Measurements from ENCODE around the gene TBC1D1.

TBC1D1 gene

DNA sequence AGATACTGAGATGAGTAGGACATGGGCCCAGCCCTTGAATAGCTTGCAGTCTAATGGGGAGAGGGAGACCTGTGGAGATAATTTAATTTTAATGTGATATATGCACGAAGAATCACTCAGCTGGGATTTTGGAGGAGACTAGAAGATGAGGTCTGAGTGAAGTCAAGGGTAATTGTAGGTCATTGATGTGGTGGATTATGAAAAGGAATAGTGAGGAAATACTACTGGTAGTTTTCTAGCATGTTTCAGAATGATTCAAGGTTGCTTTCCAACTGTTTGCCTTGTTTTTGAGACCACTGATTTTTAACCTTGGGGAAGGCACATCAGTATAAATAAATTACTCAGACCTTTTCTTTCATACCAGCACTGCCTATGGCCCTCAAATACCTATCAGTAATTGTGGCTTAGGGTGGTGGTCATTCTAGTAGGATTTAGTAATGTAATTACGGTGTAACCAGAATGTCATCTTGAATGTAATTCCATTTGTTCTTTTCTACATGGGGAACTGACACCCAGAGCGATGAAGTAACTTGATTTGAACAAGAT is 94.9 kb downstream of the TBC1D1 start:
- H3K4me1 ChIP-seq (ENCODE audit: control insufficient read depth, insufficient read depth, low read length), result peaks cover 3% of the 10 kb centered on the region; the same call in 1 of the 2 replicates
- ChIA-PET CTCF (interaction anchor here (0.5 kb wide), 1 partner anchor 688 kb away, joined by 3 read pairs; no protein-coding TSS in a partner anchor), POLR2A (no interaction called here)
- H3K9me3 ChIP-seq (ENCODE audit: control insufficient read depth, insufficient read depth, low read depth, low read length), result no peaks in the 10 kb centered on the region
- no peak overlapping the region for H3K27ac ChIP-seq (ENCODE audit: extremely low read depth, low read depth, low read length)
- TF ChIP-seq, protein P1, sequence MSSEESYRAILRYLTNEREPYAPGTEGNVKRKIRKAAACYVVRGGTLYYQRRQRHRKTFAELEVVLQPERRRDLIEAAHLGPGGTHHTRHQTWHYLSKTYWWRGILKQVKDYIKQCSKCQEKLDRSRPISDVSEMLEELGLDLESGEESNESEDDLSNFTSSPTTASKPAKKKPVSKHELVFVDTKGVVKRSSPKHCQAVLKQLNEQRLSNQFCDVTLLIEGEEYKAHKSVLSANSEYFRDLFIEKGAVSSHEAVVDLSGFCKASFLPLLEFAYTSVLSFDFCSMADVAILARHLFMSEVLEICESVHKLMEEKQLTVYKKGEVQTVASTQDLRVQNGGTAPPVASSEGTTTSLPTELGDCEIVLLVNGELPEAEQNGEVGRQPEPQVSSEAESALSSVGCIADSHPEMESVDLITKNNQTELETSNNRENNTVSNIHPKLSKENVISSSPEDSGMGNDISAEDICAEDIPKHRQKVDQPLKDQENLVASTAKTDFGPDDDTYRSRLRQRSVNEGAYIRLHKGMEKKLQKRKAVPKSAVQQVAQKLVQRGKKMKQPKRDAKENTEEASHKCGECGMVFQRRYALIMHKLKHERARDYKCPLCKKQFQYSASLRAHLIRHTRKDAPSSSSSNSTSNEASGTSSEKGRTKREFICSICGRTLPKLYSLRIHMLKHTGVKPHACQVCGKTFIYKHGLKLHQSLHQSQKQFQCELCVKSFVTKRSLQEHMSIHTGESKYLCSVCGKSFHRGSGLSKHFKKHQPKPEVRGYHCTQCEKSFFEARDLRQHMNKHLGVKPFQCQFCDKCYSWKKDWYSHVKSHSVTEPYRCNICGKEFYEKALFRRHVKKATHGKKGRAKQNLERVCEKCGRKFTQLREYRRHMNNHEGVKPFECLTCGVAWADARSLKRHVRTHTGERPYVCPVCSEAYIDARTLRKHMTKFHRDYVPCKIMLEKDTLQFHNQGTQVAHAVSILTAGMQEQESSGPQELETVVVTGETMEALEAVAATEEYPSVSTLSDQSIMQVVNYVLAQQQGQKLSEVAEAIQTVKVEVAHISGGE (tag by site-specific recombination; conservative IDR thresholded peaks at IDR 0.05; ENCODE audit: low read depth), result no peak
- TF ChIP-seq, protein P2, sequence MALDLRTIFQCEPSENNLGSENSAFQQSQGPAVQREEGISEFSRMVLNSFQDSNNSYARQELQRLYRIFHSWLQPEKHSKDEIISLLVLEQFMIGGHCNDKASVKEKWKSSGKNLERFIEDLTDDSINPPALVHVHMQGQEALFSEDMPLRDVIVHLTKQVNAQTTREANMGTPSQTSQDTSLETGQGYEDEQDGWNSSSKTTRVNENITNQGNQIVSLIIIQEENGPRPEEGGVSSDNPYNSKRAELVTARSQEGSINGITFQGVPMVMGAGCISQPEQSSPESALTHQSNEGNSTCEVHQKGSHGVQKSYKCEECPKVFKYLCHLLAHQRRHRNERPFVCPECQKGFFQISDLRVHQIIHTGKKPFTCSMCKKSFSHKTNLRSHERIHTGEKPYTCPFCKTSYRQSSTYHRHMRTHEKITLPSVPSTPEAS (tag by site-specific recombination; IDR thresholded peaks at IDR 0.05), result no peak
- TF ChIP-seq PRDM1 (tag by site-specific recombination; IDR thresholded peaks at IDR 0.05) (no peak), ZNF112 (tag by site-specific recombination; IDR thresholded peaks at IDR 0.05) (no peak), ZNF239 (tag by site-specific recombination; IDR thresholded peaks at IDR 0.05) (no peak), ZNF48 (tag by site-specific recombination; IDR thresholded peaks at IDR 0.05) (no peak), ZNF585B (tag by site-specific recombination; IDR thresholded peaks at IDR 0.05) (no peak), TCF7L2 (IDR thresholded peaks at IDR 0.05; ENCODE audit: borderline replicate concordance, low read depth, low read length) (no peak), ZNF544 (tag by site-specific recombination; IDR thresholded peaks at IDR 0.05) (no peak), ZNF138 (tag by site-specific recombination; IDR thresholded peaks at IDR 0.05; ENCODE audit: borderline replicate concordance) (no peak)
- TF ChIP-seq, protein P3, sequence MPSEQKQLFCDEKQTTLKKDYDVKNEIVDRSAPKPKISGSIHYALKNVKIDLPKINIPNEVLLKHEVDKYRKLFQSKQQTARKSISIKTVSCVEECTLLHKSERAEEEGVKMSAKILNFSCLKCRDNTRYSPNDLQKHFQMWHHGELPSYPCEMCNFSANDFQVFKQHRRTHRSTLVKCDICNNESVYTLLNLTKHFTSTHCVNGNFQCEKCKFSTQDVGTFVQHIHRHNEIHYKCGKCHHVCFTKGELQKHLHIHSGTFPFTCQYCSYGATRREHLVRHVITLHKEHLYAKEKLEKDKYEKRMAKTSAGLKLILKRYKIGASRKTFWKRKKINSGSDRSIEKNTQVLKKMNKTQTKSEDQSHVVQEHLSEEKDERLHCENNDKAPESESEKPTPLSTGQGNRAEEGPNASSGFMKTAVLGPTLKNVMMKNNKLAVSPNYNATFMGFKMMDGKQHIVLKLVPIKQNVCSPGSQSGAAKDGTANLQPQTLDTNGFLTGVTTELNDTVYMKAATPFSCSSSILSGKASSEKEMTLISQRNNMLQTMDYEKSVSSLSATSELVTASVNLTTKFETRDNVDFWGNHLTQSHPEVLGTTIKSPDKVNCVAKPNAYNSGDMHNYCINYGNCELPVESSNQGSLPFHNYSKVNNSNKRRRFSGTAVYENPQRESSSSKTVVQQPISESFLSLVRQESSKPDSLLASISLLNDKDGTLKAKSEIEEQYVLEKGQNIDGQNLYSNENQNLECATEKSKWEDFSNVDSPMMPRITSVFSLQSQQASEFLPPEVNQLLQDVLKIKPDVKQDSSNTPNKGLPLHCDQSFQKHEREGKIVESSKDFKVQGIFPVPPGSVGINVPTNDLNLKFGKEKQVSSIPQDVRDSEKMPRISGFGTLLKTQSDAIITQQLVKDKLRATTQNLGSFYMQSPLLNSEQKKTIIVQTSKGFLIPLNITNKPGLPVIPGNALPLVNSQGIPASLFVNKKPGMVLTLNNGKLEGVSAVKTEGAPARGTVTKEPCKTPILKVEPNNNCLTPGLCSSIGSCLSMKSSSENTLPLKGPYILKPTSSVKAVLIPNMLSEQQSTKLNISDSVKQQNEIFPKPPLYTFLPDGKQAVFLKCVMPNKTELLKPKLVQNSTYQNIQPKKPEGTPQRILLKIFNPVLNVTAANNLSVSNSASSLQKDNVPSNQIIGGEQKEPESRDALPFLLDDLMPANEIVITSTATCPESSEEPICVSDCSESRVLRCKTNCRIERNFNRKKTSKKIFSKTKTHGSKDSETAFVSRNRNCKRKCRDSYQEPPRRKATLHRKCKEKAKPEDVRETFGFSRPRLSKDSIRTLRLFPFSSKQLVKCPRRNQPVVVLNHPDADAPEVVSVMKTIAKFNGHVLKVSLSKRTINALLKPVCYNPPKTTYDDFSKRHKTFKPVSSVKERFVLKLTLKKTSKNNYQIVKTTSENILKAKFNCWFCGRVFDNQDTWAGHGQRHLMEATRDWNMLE (tag by site-specific recombination; conservative IDR thresholded peaks at IDR 0.05; ENCODE audit: low read depth), result no peak
- TF ChIP-seq, protein P4, sequence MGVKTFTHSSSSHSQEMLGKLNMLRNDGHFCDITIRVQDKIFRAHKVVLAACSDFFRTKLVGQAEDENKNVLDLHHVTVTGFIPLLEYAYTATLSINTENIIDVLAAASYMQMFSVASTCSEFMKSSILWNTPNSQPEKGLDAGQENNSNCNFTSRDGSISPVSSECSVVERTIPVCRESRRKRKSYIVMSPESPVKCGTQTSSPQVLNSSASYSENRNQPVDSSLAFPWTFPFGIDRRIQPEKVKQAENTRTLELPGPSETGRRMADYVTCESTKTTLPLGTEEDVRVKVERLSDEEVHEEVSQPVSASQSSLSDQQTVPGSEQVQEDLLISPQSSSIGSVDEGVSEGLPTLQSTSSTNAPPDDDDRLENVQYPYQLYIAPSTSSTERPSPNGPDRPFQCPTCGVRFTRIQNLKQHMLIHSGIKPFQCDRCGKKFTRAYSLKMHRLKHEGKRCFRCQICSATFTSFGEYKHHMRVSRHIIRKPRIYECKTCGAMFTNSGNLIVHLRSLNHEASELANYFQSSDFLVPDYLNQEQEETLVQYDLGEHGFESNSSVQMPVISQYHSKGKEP (tag by site-specific recombination; IDR thresholded peaks at IDR 0.05), result no peak
- no peak overlapping the region for H3K4me3 ChIP-seq (ENCODE audit: low read depth, low read length)
- H3K36me3 ChIP-seq (ENCODE audit: control insufficient read depth in 2 of 2, insufficient read depth in 1 of 2, low read length in 2 of 2), result no peaks in the 10 kb centered on the region

DNA sequence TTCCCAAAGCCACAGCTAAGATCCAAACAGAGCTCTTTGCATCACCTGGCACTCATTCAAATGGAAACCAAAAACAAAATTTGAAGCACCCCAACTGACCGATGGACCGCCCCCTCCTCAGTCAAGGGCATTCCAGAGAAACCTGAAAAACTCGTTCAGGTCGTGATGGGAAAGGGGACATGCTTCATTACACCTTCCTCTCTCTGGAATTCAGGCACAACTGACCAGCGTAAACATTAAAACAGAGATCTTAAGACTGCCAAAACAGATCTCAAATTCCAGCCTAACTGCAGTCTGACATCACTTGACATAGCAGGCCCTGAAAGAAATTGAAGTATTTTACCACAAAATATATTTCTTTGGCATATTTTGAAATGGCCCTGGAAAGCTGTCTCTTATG is 97.8 kb downstream of the TBC1D1 start:
- Histone ChIP-seq H3K4me3 (ENCODE audit: low read depth, low read length) (no peak overlapping the region), H3K36me3 (ENCODE audit: control insufficient read depth in 2 of 2, insufficient read depth in 1 of 2, low read length in 2 of 2) (no peaks in the 10 kb centered on the region), H3K4me1 (ENCODE audit: control insufficient read depth, insufficient read depth, low read length) (no peaks in the 10 kb centered on the region), H3K27ac (ENCODE audit: extremely low read depth, low read depth, low read length) (no peak overlapping the region), H3K9me3 (ENCODE audit: control insufficient read depth, insufficient read depth, low read depth, low read length) (no peaks in the 10 kb centered on the region)
- ChIA-PET CTCF (interaction anchor here (0.7 kb wide), 1 partner anchor 35 kb away, joined by 3 read pairs; no protein-coding TSS in a partner anchor), POLR2A (no interaction called here)
- TF ChIP-seq ZNF654 (tag by site-specific recombination; IDR thresholded peaks at IDR 0.05; ENCODE audit: low read depth), result no peak
- no peak for TF ChIP-seq ZNF23 (tag by site-specific recombination; IDR thresholded peaks at IDR 0.05; ENCODE audit: borderline replicate concordance)
- no peak for TF ChIP-seq HOXA7 (CRISPR knock-in tag; IDR thresholded peaks at IDR 0.05; ENCODE audit: borderline replicate concordance)
- no peak for TF ChIP-seq ZSCAN16 (tag by site-specific recombination; IDR thresholded peaks at IDR 0.05)
- TF ChIP-seq, protein P5, sequence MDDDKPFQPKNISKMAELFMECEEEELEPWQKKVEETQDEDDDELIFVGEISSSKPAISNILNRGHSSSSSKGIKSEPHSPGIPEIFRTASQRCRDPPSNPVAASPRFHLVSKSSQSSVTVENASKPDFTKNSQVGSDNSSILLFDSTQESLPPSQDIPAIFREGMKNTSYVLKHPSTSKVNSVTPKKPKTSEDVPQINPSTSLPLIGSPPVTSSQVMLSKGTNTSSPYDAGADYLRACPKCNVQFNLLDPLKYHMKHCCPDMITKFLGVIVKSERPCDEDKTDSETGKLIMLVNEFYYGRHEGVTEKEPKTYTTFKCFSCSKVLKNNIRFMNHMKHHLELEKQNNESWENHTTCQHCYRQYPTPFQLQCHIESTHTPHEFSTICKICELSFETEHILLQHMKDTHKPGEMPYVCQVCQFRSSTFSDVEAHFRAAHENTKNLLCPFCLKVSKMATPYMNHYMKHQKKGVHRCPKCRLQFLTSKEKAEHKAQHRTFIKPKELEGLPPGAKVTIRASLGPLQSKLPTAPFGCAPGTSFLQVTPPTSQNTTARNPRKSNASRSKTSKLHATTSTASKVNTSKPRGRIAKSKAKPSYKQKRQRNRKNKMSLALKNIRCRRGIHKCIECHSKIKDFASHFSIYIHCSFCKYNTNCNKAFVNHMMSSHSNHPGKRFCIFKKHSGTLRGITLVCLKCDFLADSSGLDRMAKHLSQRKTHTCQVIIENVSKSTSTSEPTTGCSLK (tag by site-specific recombination; IDR thresholded peaks at IDR 0.05), result no peak
- TF ChIP-seq, protein P6, sequence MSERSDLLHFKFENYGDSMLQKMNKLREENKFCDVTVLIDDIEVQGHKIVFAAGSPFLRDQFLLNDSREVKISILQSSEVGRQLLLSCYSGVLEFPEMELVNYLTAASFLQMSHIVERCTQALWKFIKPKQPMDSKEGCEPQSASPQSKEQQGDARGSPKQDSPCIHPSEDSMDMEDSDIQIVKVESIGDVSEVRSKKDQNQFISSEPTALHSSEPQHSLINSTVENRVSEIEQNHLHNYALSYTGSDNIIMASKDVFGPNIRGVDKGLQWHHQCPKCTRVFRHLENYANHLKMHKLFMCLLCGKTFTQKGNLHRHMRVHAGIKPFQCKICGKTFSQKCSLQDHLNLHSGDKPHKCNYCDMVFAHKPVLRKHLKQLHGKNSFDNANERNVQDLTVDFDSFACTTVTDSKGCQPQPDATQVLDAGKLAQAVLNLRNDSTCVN (tag by site-specific recombination; optimal IDR thresholded peaks at IDR 0.05), result no peak
- no peak for TF ChIP-seq ZNF10 (tag by site-specific recombination; IDR thresholded peaks at IDR 0.05)
- no peak for TF ChIP-seq KLF1 (tag by site-specific recombination; IDR thresholded peaks at IDR 0.05)
